Stimulated activated CD8-positive, alpha-beta memory T cell treated with anti-CD3 and anti-CD28 coated beads, Interleukin-15, amount 100 ng/mL, for 24 hours (primary cell): ENCODE data around the gene PDIA5.
"Not testable (repeated sequence)": the region's sequence is repeated elsewhere in the genome, so short reads cannot be mapped to it uniquely, and the experiment has no call there.

Source experiments
- DNase-seq: peaks from one replicate; pipeline ENCODE4 v3.0.0-alpha.2; 2020; ENCODE audit warnings: low read depth

PDIA5 gene

GRCh38 chr3:123150449-123151215, 83.8 kb downstream of the PDIA5 start:
- DNase-seq = no peak

- DNase-seq = no peak
Observed at GRCh38 chr3:123151251-123151705, 84.5 kb downstream of the PDIA5 start.

- not testable (repeated sequence) for DNase-seq
Observed at GRCh38 chr3:123151853-123152420, 85.1 kb downstream of the PDIA5 start.

GRCh38 chr3:123152687-123153086, 85.9 kb downstream of the PDIA5 start:
- no peak for DNase-seq

- no peak for DNase-seq
Observed at GRCh38 chr3:123153125-123154019, 86.5 kb downstream of the PDIA5 start.

- no peak for DNase-seq
Observed at GRCh38 chr3:123154020-123154985, 87.5 kb downstream of the PDIA5 start.

GRCh38 chr3:123155471-123156011, 88.7 kb downstream of the PDIA5 start:
- DNase-seq = no peak

- no peak for DNase-seq
Observed at GRCh38 chr3:123156276-123156995, 89.6 kb downstream of the PDIA5 start.

GRCh38 chr3:123157209-123157597, 90.4 kb downstream of the PDIA5 start:
- DNase-seq = no peak

GRCh38 chr3:123157598-123158287, 90.9 kb downstream of the PDIA5 start:
- DNase-seq = no peak

- no peak for DNase-seq
Observed at GRCh38 chr3:123158330-123158729, 91.5 kb downstream of the PDIA5 start.

GRCh38 chr3:123158899-123159390, 92.1 kb downstream of the PDIA5 start:
- no peak for DNase-seq

GRCh38 chr3:123159926-123160635, 93.3 kb downstream of the PDIA5 start:
- DNase-seq = no peak

- DNase-seq = no peak
Observed at GRCh38 chr3:123161167-123161566, 94.3 kb downstream of the PDIA5 start.

- no peak for DNase-seq
Observed at GRCh38 chr3:123163141-123163540, 96.3 kb downstream of the PDIA5 start.

- DNase-seq = no peak
Observed at GRCh38 chr3:123165163-123165562, 98.3 kb downstream of the PDIA5 start.

- DNase-seq = no peak
Observed at GRCh38 chr3:123167686-123168085, 100.9 kb downstream of the PDIA5 start.

- DNase-seq = no peak
Observed at GRCh38 chr3:123168122-123168521, 101.3 kb downstream of the PDIA5 start.

GRCh38 chr3:123168605-123169004, 101.8 kb downstream of the PDIA5 start:
- DNase-seq = no peak
